ENCODE results near the gene RTL5.

GRCh38 chrX:72114306-72114705 lies 17.4 kb downstream of the RTL5 start:
- TF ChIP-seq CTCF (IDR thresholded peaks at IDR 0.05; ENCODE audit: poor library complexity, severe bottlenecking) (no peak), RAD21 (conservative IDR thresholded peaks at IDR 0.05) (no peak), POLR2AphosphoS5 (IDR thresholded peaks at IDR 0.05) (no peak), EZH2 (IDR thresholded peaks at IDR 0.05; ENCODE audit: borderline replicate concordance, insufficient read depth, low read length, poor library complexity, severe bottlenecking) (no peak), TAF1 (IDR thresholded peaks at IDR 0.05; ENCODE audit: low read depth) (no peak)
